Effector CD4-positive, alpha-beta T cell (primary cell): ENCODE results near the gene PTPRT.

ENCODE experiments used
- DNase-seq: peaks from one replicate; pipeline ENCODE4 v3.0.0-alpha.2; 2020

PTPRT gene

GRCh38 chr20:42360621-42361020 is 829.1 kb downstream of the PTPRT start:
- DNase-seq = no peak

DNA sequence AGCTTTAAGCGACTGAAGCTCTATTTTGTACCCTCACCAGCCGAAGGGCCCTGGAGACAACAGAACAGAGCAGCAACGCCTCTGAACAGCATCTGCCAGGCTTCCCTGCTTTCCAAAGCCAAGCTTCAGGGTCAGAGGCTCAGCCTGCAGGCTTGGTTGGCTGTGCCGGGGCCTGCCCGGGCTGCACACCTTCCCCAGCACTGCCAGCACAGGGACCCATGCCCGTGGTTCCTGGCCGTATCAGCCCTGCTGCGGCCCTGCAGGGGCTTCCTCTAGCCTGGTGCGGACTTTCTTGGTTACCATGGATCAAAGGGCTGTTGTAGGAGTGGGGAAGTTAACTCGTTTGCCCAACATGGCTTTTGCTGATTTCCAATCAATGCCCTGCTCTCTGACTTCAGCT is 830.1 kb downstream of the PTPRT start:
- no peak for DNase-seq

GRCh38 chr20:42352096-42352495 is 837.6 kb downstream of the PTPRT start:
- no peak for DNase-seq

DNA sequence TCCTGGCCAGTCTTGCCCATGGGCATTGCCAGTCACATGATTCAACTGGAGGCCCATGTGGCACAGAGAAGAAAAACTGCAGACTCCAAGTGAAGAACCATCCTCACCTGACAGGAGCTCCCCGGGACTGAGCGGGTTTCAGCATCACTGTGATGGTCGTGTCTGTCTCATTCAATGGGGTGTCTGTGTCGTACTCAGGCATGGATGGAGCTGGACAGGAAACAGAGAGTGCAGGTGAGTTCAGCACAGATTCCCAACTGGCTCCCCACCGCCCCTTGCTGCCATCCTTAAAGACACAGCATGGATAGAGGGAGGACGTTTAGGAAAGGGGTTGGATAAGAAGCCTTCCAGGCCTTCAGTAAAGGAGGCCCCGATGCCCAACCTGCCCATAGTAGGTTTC is 839.2 kb downstream of the PTPRT start:
- no peak for DNase-seq

DNA sequence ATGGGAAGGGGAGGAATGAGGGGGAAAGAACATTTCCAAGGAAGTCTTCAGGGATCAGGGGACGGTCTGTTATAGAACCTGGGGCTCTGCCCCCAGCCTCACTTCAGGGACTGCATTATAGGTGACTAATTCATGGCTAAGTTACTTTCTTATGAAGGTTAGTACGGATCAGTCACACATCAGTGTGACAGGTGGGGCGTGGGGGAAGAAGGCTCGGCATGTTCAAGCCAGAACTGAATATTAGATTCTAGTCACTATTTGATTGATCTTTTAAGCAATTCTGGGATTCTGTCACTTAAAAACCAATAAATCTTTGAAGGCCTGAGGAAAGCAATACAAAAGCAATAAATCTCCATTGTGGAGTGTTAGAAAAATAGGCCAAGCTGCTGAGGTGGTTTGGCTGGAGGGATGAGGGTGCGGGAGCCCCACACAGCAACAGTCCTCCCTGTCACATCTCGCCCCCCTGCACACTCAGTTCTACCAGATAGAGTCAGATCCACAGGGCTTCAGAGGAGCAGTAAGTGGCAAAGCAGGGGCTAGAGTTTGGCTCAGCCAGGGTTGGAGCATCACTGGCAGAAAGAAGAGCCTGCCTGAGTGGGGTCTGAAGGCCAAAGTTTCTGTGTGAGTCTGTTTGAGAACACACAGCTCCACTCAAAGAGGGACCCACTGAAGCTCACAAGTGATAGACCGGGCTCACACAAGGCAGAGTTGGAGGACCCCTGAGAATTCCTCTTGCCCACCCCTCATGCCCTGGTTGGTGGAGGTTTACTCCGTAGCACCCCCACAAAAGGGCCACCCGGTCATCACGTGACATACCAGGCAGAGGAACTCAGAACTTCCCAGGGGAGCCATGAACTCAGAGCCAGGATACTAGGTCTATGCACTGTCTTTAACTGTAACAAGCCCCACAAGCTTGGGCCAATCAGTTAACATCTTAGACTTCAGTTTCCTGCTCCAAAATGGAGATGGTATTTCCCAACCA is 843.2 kb downstream of the PTPRT start:
- DNase-seq = no peak

DNA sequence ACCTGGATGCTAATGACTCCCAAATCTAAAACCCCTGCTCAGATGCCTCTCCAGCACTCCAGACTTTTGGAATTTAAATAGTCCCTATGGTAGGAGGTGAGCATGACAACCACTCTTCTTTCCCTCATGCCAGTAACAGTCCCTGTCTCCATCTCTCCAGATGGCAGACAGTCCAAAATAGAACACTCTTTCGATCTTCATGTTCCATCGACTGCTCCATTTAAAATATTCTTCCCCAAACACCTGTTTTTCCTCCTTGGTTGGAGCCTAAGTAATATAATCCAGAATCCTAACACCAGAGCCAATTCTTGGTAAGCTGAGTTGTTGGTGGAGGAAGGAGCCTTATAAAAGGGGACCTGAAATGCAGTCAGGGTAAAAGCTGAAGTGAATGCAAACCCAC is 848.1 kb downstream of the PTPRT start:
- no peak for DNase-seq

DNA sequence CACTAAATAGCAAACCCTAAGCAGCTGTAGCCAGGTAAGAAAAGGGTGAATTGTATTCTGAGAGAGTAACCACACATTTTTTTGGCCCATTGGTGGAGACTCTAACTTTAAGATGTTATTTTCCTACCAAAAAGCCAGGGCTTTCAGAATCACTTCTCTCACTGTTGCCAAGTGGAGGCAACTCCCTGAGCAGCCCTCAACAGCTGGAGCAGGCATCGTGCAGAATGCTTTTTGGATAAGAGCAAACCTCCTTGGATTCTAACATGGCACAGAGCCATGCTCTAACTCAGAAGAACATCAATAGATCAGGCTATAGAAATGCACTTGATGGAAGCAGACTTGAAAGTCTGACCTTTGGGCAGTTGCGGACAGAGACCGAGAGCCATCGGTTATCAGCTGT is 849.3 kb downstream of the PTPRT start:
- DNase-seq = no peak

- no peak for DNase-seq
Observed at GRCh38 chr20:42338294-42339201, 851.2 kb downstream of the PTPRT start.

DNA sequence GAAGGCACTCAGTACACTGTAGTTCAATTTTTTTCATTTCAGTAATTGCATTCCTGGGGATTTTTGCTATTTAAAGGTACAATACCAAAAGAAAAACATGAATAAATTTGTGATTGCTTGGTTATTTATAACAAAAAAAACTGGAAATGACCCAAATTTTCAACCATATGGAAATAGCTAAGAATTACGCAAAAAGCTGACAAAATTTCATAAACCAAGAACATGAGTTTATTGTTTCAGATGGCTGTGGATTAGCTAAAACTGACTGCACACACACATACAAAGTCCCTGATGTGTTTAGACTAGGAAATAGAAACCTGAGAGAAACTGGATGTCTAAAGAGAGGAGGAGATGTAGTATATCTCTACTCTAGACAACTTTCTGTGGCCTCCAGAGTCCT is 853.1 kb downstream of the PTPRT start:
- no peak for DNase-seq

DNA sequence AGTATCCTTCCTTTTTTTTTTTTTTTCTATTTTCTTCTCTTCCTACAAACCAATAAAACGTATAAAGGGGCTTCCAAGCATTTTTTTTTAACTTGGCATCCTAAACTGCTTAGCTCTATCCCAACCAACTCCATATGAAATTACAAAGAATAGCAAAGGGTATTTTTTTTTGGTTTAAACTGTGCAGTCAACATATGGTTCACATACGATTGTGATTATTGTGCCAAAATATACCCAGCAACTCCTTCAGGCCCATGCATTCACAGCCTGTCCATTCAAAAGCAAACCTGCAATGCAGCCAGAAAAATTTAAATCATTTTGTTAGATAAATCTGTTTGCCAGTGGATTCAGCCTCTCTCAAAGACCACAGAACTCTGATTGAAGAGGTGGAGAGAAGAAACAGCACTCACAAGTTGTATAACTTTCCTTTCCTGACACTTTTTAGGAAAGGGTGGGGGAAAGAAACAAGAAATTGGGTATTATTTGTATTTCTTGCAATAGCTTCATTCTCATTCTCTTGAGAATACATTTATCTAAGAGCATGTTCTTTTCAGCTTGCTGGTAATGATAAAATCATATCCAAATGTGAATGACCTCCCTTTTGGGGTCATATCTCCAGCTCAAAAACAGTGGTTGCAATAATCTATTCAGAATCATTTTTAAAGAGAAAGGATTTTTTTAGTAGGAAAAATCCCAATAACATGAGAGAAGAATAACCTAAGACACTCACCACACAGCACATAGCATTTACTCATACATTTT is 870.3 kb downstream of the PTPRT start:
- no peak for DNase-seq

GRCh38 chr20:42313704-42314103 is 876.0 kb downstream of the PTPRT start:
- DNase-seq = no peak

GRCh38 chr20:42309050-42309449 is 880.7 kb downstream of the PTPRT start:
- DNase-seq = no peak

DNA sequence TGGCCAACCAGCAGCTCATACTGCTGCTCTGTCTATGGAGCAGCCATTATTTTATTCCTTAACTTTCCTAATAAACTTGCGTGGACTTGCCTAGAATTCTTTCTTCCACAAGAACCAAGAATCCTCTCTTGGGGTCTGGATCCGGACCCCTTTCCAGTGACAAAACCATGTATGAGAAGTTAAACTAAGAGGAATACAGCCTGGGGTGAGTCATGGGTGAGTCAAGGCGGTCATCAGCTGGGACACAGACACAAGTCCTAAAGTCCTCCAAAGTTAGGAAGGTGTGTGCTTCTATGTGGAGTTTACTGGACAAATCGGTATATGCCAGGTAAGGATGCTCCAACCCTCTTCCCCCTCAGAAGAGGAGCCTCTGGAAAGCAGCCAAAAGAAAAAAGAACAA is 881.5 kb downstream of the PTPRT start:
- no peak for DNase-seq

DNA sequence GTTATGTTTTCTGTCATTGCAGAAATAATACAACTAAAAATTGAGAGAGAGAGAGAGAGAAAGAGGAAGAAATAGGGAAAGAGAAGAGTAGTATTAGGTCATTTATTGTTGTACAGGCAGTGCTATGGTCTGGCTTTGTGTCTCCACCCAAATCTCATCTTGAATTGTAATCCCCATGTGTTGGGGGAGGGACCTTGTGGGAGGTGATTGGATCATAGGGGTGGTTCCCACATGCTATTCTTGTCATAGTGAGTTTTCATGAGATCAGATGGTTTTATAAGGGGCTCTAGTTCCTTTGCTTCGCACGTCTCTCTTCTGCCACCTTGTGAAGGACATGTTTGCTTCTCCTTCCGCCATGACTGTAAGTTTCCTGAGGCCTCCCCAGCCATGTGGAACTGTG is 894.1 kb downstream of the PTPRT start:
- no peak for DNase-seq

- no peak for DNase-seq
Observed at GRCh38 chr20:42294976-42295375, 894.7 kb downstream of the PTPRT start.

DNA sequence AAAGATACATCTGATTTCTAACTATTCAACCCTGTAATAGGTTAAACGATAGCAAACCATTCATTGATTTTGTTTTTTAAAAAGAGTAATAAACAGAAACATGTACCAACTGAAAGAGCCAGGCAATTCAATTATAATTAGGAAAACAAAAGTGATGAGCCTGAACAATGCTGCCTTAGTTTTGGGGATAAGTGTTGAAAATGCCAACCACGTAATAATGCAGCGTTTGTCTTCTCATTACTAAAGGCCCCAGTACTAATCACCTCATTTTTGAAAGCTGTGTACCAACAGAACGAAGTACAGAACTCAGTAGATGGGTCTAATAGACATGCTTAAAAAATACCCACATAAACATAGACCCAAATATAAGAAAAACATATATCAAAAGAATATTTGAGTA is 907.9 kb downstream of the PTPRT start:
- no peak for DNase-seq

DNA sequence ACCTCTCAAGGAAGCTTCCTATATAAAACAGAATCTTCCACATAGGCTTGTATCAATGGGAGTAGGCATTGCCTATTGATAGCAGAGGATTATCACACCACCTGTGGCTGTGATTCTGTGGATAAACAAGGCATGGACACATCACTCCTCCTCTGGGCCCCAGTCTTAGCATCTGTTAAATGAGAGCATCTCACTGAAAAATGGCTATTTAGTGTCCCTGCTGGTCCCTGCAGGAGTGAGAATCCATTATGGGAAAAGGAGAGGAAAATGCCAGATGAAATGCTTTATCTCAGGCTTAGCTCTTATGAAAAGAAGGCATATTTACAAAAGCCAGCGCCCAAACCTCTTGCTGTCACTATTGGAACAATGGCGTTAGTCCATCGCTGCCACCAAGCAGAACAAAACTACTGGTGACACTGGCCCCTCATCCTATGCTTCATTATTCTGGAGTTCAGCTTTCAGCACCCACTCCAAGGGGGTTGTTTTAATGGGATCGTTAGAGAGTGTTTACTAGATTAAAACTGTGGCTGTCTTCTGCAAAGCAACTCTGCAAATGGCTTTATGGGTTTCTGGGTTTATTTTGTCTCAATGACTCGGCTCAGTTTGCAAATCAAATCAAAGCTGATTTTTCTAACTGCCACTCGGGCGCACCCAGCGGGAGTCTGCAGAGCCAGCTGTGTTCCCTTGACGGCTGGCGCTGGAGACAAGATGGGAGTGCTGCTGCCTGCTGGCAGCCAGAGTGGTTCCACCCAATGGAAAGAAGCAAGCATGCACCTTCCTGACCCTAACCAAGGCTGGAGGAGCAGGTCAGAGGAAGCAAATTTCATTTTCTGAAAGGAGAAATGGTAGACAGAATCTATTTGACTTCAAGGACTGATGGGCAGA is 912.7 kb downstream of the PTPRT start:
- DNase-seq = no peak

DNA sequence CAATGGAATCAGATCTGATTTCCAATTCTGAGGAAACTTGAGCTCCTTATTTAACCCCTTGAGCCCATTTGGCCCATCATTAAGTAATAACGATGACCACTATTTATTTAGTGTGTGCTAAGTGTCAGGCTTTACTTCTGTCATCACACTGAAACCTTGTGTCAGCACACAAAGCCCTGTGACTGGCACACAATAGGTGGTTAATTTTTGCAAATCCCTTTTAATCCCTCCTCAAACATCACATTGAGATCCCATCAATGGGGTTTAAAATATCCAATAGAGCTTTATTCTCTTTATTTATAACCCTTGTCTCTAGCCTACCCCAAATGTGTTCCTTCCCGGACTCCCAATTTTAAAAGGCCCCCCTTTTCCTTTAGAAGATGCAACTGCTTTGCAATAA is 914.7 kb downstream of the PTPRT start:
- no peak for DNase-seq

DNA sequence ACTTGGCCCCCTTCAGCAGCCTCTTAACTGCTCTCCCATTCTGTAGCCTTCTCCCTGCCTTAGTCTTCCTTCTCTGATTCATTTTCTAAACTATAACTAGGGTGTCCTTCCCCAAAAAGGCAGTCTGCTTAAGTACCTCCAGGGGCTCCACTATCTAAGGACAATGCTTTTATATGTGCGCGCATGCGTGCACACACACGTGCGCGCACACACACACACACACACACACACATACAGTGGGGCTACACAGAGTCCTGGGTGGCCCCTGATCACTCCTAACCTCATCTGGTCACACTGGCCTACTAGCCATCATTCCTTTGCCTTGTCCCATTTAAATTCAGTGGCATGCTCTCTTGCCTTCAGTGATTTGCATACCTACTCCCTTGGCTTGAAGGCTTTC is 917.2 kb downstream of the PTPRT start:
- no peak for DNase-seq

- no peak for DNase-seq
Observed at GRCh38 chr20:42270539-42270938, 919.2 kb downstream of the PTPRT start.

DNA sequence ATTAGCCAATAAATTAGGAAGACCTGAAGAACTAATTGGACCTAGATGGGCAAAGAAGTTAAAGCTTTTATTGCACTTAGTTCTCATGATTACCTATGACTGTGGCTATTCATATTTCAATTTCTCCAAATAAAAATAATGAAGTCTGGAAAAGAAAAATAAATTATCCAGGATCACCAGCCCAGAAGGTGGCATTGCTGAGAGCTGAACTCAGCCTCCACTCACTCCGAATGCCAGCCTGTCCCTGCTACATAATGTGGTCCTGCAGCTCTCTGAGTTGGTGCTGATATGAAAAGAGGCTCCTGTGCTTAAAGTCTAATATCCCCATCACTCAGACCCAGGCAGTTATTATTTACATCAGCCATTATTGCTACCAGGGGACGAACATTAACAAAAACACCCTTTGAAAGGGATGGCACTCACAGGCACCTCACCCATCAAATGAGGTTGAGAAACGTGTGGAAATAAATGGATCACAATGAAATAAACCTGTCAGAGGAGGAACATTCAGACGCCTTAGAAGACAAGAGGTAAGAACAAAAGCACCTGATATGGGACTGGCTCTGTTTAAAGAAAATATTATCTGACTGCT is 921.8 kb downstream of the PTPRT start:
- DNase-seq = no peak
